Retinal pigment epithelial cell (primary cell): ENCODE results near the gene RHBDD1.

Experiments used
- DNase-seq: peaks from one replicate; pipeline ENCODE4 v3.0.0-alpha.2; 2010; ENCODE audit warnings: low read depth
- H3K4me3 ChIP-seq: 2 replicates; pipeline ENCODE4 v1.5.1; 2011; ENCODE audit warnings: mild to moderate bottlenecking, low read length, control low read depth, moderate library complexity
- CTCF ChIP-seq: conservative IDR thresholded peaks from 2 replicates; pipeline ENCODE4 v1.5.1; 2011; ENCODE audit warnings: low read depth, low read length, control low read depth, inconsistent platforms

RHBDD1 gene

GRCh38 chr2:226991663-226992062, 155.8 kb downstream of the RHBDD1 start:
- H3K4me3 ChIP-seq, result no peak overlapping the region
- DNase-seq, result no peak
- no peak for TF ChIP-seq CTCF

- no peak for DNase-seq
- H3K4me3 ChIP-seq, result no peak overlapping the region
- no peak for TF ChIP-seq CTCF
Observed at GRCh38 chr2:226993171-226993570, 157.3 kb downstream of the RHBDD1 start.

GRCh38 chr2:226994775-226995174, 158.9 kb downstream of the RHBDD1 start:
- no peak for TF ChIP-seq CTCF
- no peak for DNase-seq
- no peak overlapping the region for H3K4me3 ChIP-seq

- DNase-seq, result no peak
- H3K4me3 ChIP-seq, result no peak overlapping the region
- TF ChIP-seq CTCF, result no peak
Observed at GRCh38 chr2:226995625-226996041, 159.8 kb downstream of the RHBDD1 start.

- no peak overlapping the region for H3K4me3 ChIP-seq
- no peak for DNase-seq
- TF ChIP-seq CTCF, result no peak
Observed at GRCh38 chr2:226999661-227000060, 163.8 kb downstream of the RHBDD1 start.

GRCh38 chr2:227000123-227000522, 164.3 kb downstream of the RHBDD1 start:
- TF ChIP-seq CTCF, result no peak
- no peak for DNase-seq
- no peak overlapping the region for H3K4me3 ChIP-seq

- no peak for TF ChIP-seq CTCF
- DNase-seq, result no peak
- H3K4me3 ChIP-seq, result no peak overlapping the region
Observed at GRCh38 chr2:227004482-227004881, 168.6 kb downstream of the RHBDD1 start.
